ENCODE data around the gene SELENOW. TPM values are rescaled to one million over a fixed set of nuclear protein-coding genes. Genes with fewer than 3 reads are reported as not detected.
A peak's percentile ranks its signal among the peaks of the same experiment; 100 is the strongest.
"Not testable (repeated sequence)": the region's sequence is repeated elsewhere in the genome, so short reads cannot be mapped to it uniquely, and the experiment has no call there.

The SELENOW gene
- total RNA-seq, 1 experiment from 2014 or later = 233 TPM

GRCh38 chr19:47776568-47776967 lies 1.9 kb upstream of the SELENOW start:
- peak; percentile 77 for DNase-seq (ENCODE audit: low read depth)
- in situ Hi-C loops (cut with HindIII; ENCODE audit: low pct_unique_long_range_greater_than_20kb, low sequenced_read_pairs) = no loop called here

- DNase-seq (ENCODE audit: low read depth); in situ Hi-C loops (cut with HindIII; ENCODE audit: low pct_unique_long_range_greater_than_20kb, low sequenced_read_pairs): not testable (repeated sequence)
Observed at GRCh38 chr19:47777245-47778048, 1.1 kb upstream of the SELENOW start.

GRCh38 chr19:47778954-47779351 lies 450 bp downstream of the SELENOW start:
- in situ Hi-C loops (cut with HindIII; ENCODE audit: low pct_unique_long_range_greater_than_20kb, low sequenced_read_pairs) = no loop called here

GRCh38 chr19:47779524-47780214 lies 1.2 kb downstream of the SELENOW start:
- no peak for DNase-seq (ENCODE audit: low read depth)
- in situ Hi-C loops (cut with HindIII; ENCODE audit: low pct_unique_long_range_greater_than_20kb, low sequenced_read_pairs) = no loop called here

More at GRCh38 chr19:47778954-47779351, 450 bp downstream of the SELENOW start:
- no peak for DNase-seq (ENCODE audit: low read depth)

- in situ Hi-C loops (cut with HindIII; ENCODE audit: low pct_unique_long_range_greater_than_20kb, low sequenced_read_pairs) = no loop called here
- no peak for DNase-seq (ENCODE audit: low read depth)
Observed at GRCh38 chr19:47780215-47780551, 1.7 kb downstream of the SELENOW start.

GRCh38 chr19:47781590-47782262 lies 3.2 kb downstream of the SELENOW start:
- DNase-seq (ENCODE audit: low read depth) = no peak
- in situ Hi-C loops (cut with HindIII; ENCODE audit: low pct_unique_long_range_greater_than_20kb, low sequenced_read_pairs) = no loop called here

- in situ Hi-C loops (cut with HindIII; ENCODE audit: low pct_unique_long_range_greater_than_20kb, low sequenced_read_pairs) = no loop called here
- DNase-seq (ENCODE audit: low read depth) = no peak
Observed at GRCh38 chr19:47786566-47786965, 8.1 kb downstream of the SELENOW start.

- DNase-seq (ENCODE audit: low read depth); in situ Hi-C loops (cut with HindIII; ENCODE audit: low pct_unique_long_range_greater_than_20kb, low sequenced_read_pairs): not testable (repeated sequence)
Observed at GRCh38 chr19:47787307-47787706, 8.8 kb downstream of the SELENOW start.

- DNase-seq (ENCODE audit: low read depth); in situ Hi-C loops (cut with HindIII; ENCODE audit: low pct_unique_long_range_greater_than_20kb, low sequenced_read_pairs): not testable (repeated sequence)
Observed at GRCh38 chr19:47789811-47790210, 11.3 kb downstream of the SELENOW start.

- in situ Hi-C loops (cut with HindIII; ENCODE audit: low pct_unique_long_range_greater_than_20kb, low sequenced_read_pairs) = no loop called here
- DNase-seq (ENCODE audit: low read depth) = peak; percentile 45
Observed at GRCh38 chr19:47790398-47790814, 11.9 kb downstream of the SELENOW start.

GRCh38 chr19:47792616-47793015 lies 14.1 kb downstream of the SELENOW start:
- in situ Hi-C loops (cut with HindIII; ENCODE audit: low pct_unique_long_range_greater_than_20kb, low sequenced_read_pairs) = no loop called here
- no peak for DNase-seq (ENCODE audit: low read depth)

- in situ Hi-C loops (cut with HindIII; ENCODE audit: low pct_unique_long_range_greater_than_20kb, low sequenced_read_pairs) = no loop called here
- no peak for DNase-seq (ENCODE audit: low read depth)
Observed at GRCh38 chr19:47794526-47794925, 16.0 kb downstream of the SELENOW start.

- no peak for DNase-seq (ENCODE audit: low read depth)
- in situ Hi-C loops (cut with HindIII; ENCODE audit: low pct_unique_long_range_greater_than_20kb, low sequenced_read_pairs) = no loop called here
Observed at GRCh38 chr19:47796785-47797184, 18.3 kb downstream of the SELENOW start.

- in situ Hi-C loops (cut with HindIII; ENCODE audit: low pct_unique_long_range_greater_than_20kb, low sequenced_read_pairs) = no loop called here
Observed at GRCh38 chr19:47797996-47798903, 19.7 kb downstream of the SELENOW start.

GRCh38 chr19:47798904-47799266 lies 20.4 kb downstream of the SELENOW start:
- in situ Hi-C loops (cut with HindIII; ENCODE audit: low pct_unique_long_range_greater_than_20kb, low sequenced_read_pairs) = no loop called here
- no peak for DNase-seq (ENCODE audit: low read depth)

More at GRCh38 chr19:47797996-47798903, 19.7 kb downstream of the SELENOW start:
- no peak for DNase-seq (ENCODE audit: low read depth)

- in situ Hi-C loops (cut with HindIII; ENCODE audit: low pct_unique_long_range_greater_than_20kb, low sequenced_read_pairs) = no loop called here
- no peak for DNase-seq (ENCODE audit: low read depth)
Observed at GRCh38 chr19:47801270-47801669, 22.8 kb downstream of the SELENOW start.

- in situ Hi-C loops (cut with HindIII; ENCODE audit: low pct_unique_long_range_greater_than_20kb, low sequenced_read_pairs) = no loop called here
- no peak for DNase-seq (ENCODE audit: low read depth)
Observed at GRCh38 chr19:47802521-47803043, 24.1 kb downstream of the SELENOW start.

GRCh38 chr19:47803148-47803547 lies 24.6 kb downstream of the SELENOW start:
- in situ Hi-C loops (cut with HindIII; ENCODE audit: low pct_unique_long_range_greater_than_20kb, low sequenced_read_pairs); DNase-seq (ENCODE audit: low read depth): not testable (repeated sequence)

All from Caki2 (cell line).